Aorta (tissue), 5 donors: ENCODE data around the gene SBK3. TPM values are rescaled to one million over a fixed set of nuclear protein-coding genes. Genes with fewer than 3 reads are reported as not detected.
A peak's percentile ranks its signal among the peaks of the same experiment; 100 is the strongest.

ENCODE experiments used
- ATAC-seq: fragments of 200-7000 bp; cut with Tn5 transposase; one replicate; pipeline ENCODE4 v1.9.1; 2022; ENCODE audit warnings: moderate library complexity; ENCODE audit not compliant: low FRiP score
- DNase-seq, 2 donors: peaks; one replicate each; pipeline ENCODE4 v3.0.0-alpha.2; 2020
- H3K27ac ChIP-seq, 2 donors: one replicate each; pipeline ENCODE4 v1.5.1; 2013; ENCODE audit warnings: low read length in 2 of 2, mild to moderate bottlenecking in 2 of 2, moderate library complexity in 2 of 2, control low read depth in 1 of 2, inconsistent platforms in 1 of 2, low read depth in 1 of 2
- H3K27me3 ChIP-seq, 2 donors: one replicate each; pipeline ENCODE4 v1.6.1; 2013; ENCODE audit warnings: control low read depth in 1 of 2, low read length in 1 of 2, mild to moderate bottlenecking in 1 of 2, moderate library complexity in 1 of 2; ENCODE audit not compliant: insufficient read depth in 2 of 2, control insufficient read depth in 1 of 2
- H3K36me3 ChIP-seq, 2 donors: one replicate each; pipeline ENCODE4 v1.6.1; 2013; ENCODE audit warnings: control low read depth in 1 of 2, low read length in 1 of 2, mild to moderate bottlenecking in 1 of 2; ENCODE audit not compliant: insufficient read depth in 2 of 2, control insufficient read depth in 1 of 2
- H3K4me1 ChIP-seq, 2 donors: one replicate each; pipeline ENCODE4 v1.6.1; 2013; ENCODE audit warnings: low read length in 2 of 2, control low read depth in 1 of 2, mild to moderate bottlenecking in 1 of 2, moderate library complexity in 1 of 2; ENCODE audit not compliant: insufficient read depth in 2 of 2, control insufficient read depth in 1 of 2
- H3K4me3 ChIP-seq, 2 donors: one replicate each; pipeline ENCODE4 v1.5.1; 2013; ENCODE audit warnings: low read length in 2 of 2, control low read depth in 1 of 2, mild to moderate bottlenecking in 1 of 2
- H3K9me3 ChIP-seq: one replicate; pipeline ENCODE4 v1.6.1; 2013; ENCODE audit warnings: mild to moderate bottlenecking, low read length; ENCODE audit not compliant: control insufficient read depth
- WGBS, 2 donors: extraction: QIAGEN DNeasy Blood & Tissue Kit; methylation state at CpG; one replicate each; pipeline ENCODE4 v1.1.7; 2013; 5-methylcytosine and 5-hydroxymethylcytosine counted together
- intact Hi-C, 2 donors: fragments of 100-400 bp; cut with DNase I; formaldehyde crosslinking; loops; one replicate each; pipeline versions ENCODE4 v1.14.2 to v1.15.0; 2022
- polyA plus RNA-seq, 2 donors: library from polyadenylated mRNA; stranded (reverse); fragments of 200-250 nt; gene quantifications; one replicate each; pipeline ENCODE4 v1.2.3, GENCODE V29; 2013
- total RNA-seq, 2 donors: library from RNA; stranded (reverse); fragmentation: NEBNext Ultra II Directional; extraction: Animal tissue kit (Norgen Biotek cat#: 25700); gene quantifications; one replicate each; pipeline ENCODE4 v1.2.1, GENCODE V29; 2021
- donor health status: healthy with polysubstance abuse.
- donor health status: Bipolar disorder and iron deficiency.
- donor health status: DM: no; HTN: no; CAD: no.
- donor health status: DM: no; HTN: no; CAD: no.
- donor health status: DM: yes; HTN: yes; CAD: no.

Gene SBK3
- total and polyA plus RNA-seq, 4 donors: 0.48 TPM; not detected in 3

DNA sequence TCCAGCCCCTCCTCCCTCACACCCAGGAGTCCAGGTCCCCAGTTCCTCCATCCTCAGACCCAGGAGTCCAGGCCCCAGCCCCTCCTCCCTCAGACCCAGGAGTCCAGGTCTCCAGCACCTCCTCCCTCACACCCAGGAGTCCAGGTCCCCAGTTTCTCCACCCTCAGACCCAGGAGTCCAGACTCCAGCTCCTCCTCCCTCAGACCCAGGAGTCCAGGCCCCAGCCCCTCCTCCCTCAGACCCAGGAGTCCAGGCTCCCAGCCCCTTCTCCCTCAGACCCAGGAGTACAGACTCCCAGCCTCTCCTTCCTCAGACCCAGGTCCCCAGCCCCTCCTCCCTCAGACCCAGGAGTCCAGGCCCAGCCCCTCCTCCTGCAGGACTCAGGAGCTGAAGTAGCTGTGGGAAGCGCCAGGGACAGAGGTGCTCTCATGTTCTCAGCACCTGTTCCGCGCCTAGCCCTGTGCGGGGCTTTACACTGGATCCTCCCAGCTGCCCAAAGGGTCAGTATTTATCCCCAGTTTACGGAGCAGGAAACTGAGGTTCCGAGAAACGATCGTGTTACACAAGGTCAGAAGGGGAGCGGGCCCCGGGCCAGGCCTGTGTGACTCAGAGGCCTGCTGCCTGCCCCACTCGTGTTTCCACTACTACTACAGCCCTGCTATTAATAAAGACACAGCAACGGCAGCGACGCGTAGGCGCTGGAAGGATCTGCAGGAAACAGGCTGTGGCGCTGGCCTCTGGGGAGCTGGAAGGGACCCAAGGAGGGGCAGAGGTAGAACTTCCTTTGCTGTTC lies 1.7 kb upstream of the SBK3 start:
- 16 to 25% methylated on average over 17 of the region's 17 CpGs for WGBS, 2 donors
- Histone ChIP-seq H3K4me1 (no peaks in the 10 kb centered on the region), H3K36me3 (no peaks in the 10 kb centered on the region), H3K9me3 (no peaks in the 10 kb centered on the region), H3K4me3 (no peak overlapping the region), H3K27ac (peak overlapping the region in 1 of 2 donors; percentile 5), H3K27me3 (no peaks in the 10 kb centered on the region)
- intact Hi-C loops: loop anchor here in 1 of 2 donors (2.0 kb wide), 1 partner anchor 30 kb away; no protein-coding TSS in a partner anchor
- ATAC-seq (peak; percentile 80), DNase-seq (peak; percentile 94 to 95)

DNA sequence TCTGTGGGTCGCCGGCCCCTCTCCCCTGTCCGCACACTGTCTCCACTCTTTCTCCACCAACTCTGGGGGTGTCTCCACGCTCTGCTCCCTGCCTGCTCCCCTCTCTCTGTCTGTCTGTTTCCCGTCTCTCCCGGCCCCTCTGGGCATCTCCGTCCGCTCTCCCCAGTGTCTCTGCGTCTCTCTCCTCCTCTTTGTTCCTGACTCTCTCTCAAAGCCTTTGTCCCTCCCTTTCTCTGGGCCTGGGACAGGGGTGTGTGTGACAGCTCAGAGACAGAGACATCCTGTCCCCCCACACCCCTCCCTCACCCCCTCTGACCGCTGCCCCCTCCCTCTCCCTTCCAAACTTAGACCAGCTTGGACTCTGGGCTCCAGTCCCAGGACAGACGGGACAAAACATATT lies 668 bp upstream of the SBK3 start:
- 64 to 71% methylated on average over 11 of the region's 11 CpGs for WGBS, 2 donors
- ATAC-seq (no peak), DNase-seq (no peak)
- H3K4me1 ChIP-seq: no peaks in the 10 kb centered on the region
- no peaks in the 10 kb centered on the region for H3K9me3 ChIP-seq
- no peaks in the 10 kb centered on the region for H3K27me3 ChIP-seq
- intact Hi-C loops: loop anchor here in 1 of 2 donors (2.0 kb wide), 1 partner anchor 29 kb away; no protein-coding TSS in a partner anchor
- H3K4me3 ChIP-seq: no peak overlapping the region
- no peak overlapping the region for H3K27ac ChIP-seq
- no peaks in the 10 kb centered on the region for H3K36me3 ChIP-seq

DNA sequence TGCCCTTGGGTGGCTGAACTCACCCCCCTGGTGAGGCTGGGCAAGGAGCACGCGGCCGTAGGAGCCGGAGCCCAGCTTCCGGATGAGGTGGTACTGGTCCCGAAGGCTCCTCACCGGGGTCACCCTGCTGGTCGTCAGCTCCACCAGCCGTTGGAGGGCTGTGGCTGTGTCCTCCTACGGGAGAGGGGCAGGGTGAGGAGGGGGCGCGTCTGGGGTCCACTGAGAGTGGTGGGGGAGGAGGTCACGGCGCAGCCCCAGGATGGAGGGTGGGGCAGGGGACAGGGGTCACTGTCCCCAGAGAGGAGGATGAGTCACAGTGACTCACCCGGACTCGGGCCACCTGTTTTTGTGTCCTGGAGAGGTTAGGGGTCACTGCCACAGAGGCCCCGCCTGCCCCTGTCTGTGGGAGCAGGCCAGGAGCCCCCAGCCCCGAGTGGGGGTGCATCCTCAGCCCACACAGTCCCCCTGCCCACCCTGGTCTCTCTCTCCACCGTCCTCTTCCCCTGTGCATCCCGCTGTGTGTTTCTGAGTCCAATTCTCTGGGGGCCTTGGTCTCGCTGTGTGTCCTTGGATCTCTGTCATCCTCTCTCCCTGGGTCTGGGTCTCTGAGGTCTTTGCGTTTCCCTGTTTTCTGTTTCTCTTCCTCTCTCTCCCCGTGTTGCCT lies 435 bp downstream of the SBK3 start:
- 68 to 69% methylated on average over 22 to 23 of the region's 23 CpGs for WGBS, 2 donors
- intact Hi-C loops: no loop called here
- H3K27ac ChIP-seq: no peak overlapping the region
- no peak overlapping the region for H3K4me3 ChIP-seq
- no peaks in the 10 kb centered on the region for H3K27me3 ChIP-seq
- H3K36me3 ChIP-seq: no peaks in the 10 kb centered on the region
- DNase-seq (no peak), ATAC-seq (no peak)
- no peaks in the 10 kb centered on the region for H3K9me3 ChIP-seq
- no peaks in the 10 kb centered on the region for H3K4me1 ChIP-seq

DNA sequence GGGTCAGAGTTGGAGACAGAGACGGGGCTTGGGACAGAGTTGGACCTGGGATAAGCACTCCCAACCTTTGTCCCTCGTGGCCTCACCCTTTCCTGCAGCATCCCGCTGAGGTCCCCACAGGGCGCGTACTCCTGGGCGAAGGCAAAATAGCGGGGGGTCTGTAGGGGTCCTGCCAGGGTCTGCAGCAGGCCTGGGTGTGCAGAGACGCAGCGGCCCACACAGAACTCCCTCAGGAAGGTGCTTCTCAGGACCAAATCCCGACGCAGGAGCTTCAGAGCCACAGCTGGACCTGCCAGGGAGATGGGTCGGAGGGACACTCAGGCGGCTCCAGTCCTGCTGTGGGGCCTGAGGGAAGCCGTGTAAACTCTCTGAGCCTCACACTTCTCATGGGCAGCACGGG lies 1.3 kb downstream of the SBK3 start:
- ATAC-seq: no peak
- Histone ChIP-seq H3K27me3 (no peaks in the 10 kb centered on the region), H3K4me1 (no peaks in the 10 kb centered on the region), H3K4me3 (no peak overlapping the region), H3K36me3 (no peaks in the 10 kb centered on the region), H3K9me3 (no peaks in the 10 kb centered on the region), H3K27ac (no peak overlapping the region)
- 84 to 87% methylated on average over 15 of the region's 15 CpGs for WGBS, 2 donors
- intact Hi-C loops: no loop called here
- DNase-seq: no peak

DNA sequence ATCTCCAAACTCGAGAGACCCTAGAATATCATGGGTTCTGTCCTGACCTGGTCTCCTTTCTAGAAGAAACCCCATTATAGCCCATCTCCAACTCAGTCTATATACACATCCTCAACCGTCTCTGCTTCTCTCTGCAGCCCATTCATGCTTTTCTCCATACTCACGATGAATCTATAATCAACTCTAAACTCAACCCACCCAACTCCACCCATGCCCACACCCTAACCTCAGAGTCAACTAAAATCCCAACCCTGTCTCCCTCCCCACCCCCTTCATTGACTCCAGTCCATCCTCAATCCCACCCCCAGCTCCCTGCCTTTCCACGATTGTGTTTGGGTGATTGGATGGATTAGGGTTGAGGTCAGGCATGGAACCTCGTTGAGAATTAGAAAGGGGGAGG lies 1.8 kb downstream of the SBK3 start:
- no peaks in the 10 kb centered on the region for H3K4me1 ChIP-seq
- H3K27me3 ChIP-seq: no peaks in the 10 kb centered on the region
- WGBS, 2 donors: 75 to 76% methylated on average over 5 of the region's 5 CpGs
- H3K27ac ChIP-seq: no peak overlapping the region
- DNase-seq (no peak), ATAC-seq (no peak)
- no peaks in the 10 kb centered on the region for H3K36me3 ChIP-seq
- no peak overlapping the region for H3K4me3 ChIP-seq
- intact Hi-C loops: no loop called here
- H3K9me3 ChIP-seq: no peaks in the 10 kb centered on the region

DNA sequence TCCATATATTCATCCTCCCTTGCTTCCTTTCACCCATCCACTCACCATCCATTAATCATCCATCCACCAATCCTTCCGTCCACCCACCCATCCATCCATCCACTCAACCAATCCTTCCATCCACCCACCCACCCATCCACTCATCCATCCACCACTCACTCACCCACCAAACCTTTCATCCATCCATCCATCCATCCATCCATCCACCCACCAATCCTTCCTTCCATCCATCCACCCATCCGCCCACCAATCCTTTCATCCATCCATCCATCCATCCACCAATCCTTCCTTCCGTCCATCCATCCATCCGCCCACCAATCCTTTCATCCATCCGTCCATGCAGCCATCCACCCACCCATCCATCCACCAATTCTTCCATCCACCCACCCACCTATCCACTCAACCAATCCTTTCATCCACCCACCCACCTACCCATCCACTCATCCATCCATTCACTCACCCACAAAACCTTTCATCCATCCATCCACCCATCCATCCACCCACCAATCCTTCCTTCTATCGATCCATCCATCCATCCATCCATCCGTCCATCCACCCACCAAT lies 3.0 kb downstream of the SBK3 start:
- Histone ChIP-seq H3K36me3 (no peaks in the 10 kb centered on the region), H3K9me3 (no peaks in the 10 kb centered on the region), H3K27ac (no peak overlapping the region), H3K27me3 (no peaks in the 10 kb centered on the region), H3K4me1 (no peaks in the 10 kb centered on the region), H3K4me3 (no peak overlapping the region)
- 87 to 88% methylated on average over 7 of the region's 7 CpGs for WGBS, 2 donors
- DNase-seq (no peak), ATAC-seq (no peak)
- intact Hi-C loops: no loop called here

DNA sequence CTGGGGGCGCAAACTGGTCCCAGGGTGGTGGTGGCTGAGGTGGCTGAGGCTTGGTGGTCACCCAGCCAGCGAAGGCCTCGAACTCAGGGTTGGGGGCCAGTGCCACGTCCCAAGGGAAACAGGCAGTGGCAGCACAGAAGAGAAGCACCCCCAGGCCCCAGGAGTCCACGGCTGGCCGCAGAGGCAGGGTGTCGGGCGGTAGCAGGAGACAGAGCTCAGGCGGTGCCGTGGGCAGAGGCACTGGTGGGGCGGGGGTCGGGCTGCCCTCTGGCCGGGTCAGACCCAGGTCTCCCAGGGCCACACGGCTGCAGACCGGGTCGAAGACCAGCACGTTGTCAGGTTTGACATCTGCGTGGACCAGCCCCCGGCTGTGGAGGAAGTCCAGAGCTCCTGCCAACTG lies 4.3 kb downstream of the SBK3 start:
- Histone ChIP-seq H3K4me3 (no peak overlapping the region), H3K4me1 (no peaks in the 10 kb centered on the region), H3K27ac (no peak overlapping the region), H3K36me3 (no peaks in the 10 kb centered on the region), H3K27me3 (no peaks in the 10 kb centered on the region), H3K9me3 (no peaks in the 10 kb centered on the region)
- ATAC-seq (no peak), DNase-seq (no peak)
- 76 to 78% methylated on average over 19 of the region's 19 CpGs for WGBS, 2 donors
- intact Hi-C loops: no loop called here

DNA sequence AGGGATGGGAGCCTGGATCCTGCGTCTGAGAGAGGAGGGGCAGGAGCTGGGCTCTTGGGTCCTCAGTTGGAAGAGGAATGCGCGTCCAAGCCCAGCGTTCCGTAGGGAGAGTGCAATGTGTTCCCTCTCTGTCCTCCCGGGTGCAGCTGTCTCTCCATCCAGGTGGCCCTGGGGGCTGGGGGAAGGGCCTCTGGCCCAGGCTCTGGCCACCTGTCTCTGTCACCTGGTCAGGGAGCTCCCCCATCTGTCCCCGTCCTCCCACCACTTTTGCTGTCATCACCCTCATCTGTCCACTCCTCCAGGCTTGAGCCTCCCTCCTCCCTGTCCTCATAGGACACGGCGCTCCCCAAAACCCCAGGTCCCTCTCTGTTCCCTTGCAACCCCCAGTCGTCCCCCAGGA lies 4.7 kb downstream of the SBK3 start:
- Histone ChIP-seq H3K9me3 (no peaks in the 10 kb centered on the region), H3K4me1 (no peaks in the 10 kb centered on the region), H3K27me3 (no peaks in the 10 kb centered on the region), H3K36me3 (no peaks in the 10 kb centered on the region), H3K27ac (no peak overlapping the region), H3K4me3 (no peak overlapping the region)
- intact Hi-C loops: no loop called here
- DNase-seq (no peak), ATAC-seq (no peak)
- 54 to 56% methylated on average over 10 of the region's 10 CpGs for WGBS, 2 donors
